IPS DF 4.7 (cell line): ENCODE measurements around the gene FUT8.
"Not testable (repeated sequence)": the region's sequence is repeated elsewhere in the genome, so short reads cannot be mapped to it uniquely, and the experiment has no call there.

Experiments
- DNase-seq: peaks from one replicate; pipeline ENCODE4 v3.0.0-alpha.2; 2013; ENCODE audit warnings: low spot score; ENCODE audit errors: extremely low read depth

FUT8 gene

GRCh38 chr14:65415613-65416012 is 3.1 kb downstream of the FUT8 start:
- DNase-seq = no peak

- DNase-seq = no peak
These were observed 7.2 kb downstream of the FUT8 start for GRCh38 chr14:65419593-65420252.

GRCh38 chr14:65421201-65421981 is 8.9 kb downstream of the FUT8 start:
- DNase-seq = no peak

GRCh38 chr14:65422088-65422834 is 9.7 kb downstream of the FUT8 start:
- DNase-seq = no peak

DNA sequence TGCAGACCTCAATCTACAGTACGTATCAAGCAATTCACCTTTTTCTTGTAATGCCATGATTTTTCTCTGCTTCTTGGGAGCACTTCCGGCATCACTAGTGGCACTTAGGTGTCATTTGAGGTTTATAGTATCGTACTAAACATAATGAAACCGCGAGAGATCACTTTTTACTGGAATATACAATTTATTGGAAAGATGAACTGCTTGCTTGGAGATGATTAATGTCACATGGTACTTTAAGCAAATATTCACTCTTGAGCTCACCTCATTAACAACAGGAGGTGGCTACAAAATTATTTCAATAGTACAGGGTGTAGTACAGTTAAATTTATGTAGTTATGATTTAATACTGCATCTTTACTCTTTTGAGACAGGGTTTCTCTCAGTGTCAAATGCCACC is 11.5 kb downstream of the FUT8 start:
- no peak for DNase-seq

- DNase-seq = no peak
These were observed 12.0 kb downstream of the FUT8 start for GRCh38 chr14:65424531-65424930.

DNA sequence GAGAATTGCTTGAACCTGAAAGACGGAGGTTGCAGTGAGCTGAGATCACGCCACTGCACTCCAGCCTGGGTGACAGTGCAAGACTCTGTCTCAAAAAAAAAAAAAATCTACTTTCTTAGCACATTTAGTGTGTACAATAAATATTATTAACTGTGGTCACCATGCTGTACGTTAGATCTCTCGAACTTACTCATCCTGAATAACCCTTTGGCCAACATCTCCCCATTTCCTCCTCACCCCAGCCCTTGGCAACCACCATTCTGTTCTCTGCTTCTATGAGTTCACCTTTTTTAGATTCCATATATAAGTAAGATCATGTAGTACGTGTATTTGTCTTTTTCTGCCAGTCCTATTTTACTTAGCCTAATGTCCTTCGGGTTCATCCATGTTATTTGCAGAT is 13.4 kb downstream of the FUT8 start:
- no peak for DNase-seq

DNA sequence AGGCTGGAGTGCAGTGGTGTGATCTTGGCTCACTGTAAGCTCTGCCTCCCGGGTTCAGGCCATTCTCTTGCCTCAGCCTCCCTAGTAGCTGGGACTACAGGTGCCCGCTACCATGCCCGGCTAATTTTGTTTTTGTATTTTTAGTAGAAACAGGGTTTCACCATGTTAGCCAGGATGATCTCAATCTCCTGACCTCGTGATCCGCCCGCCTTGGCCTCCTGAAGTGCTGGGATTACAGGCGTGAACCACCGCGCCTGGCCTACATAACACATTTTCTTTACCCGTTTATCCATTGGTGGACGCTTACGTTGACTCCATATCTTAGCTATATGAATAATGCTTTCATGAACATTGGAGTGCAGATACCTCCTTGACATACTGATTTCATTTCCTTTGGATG is 14.4 kb downstream of the FUT8 start:
- not testable (repeated sequence) for DNase-seq

- DNase-seq = no peak
These were observed 16.2 kb downstream of the FUT8 start for GRCh38 chr14:65428691-65429090.

DNA sequence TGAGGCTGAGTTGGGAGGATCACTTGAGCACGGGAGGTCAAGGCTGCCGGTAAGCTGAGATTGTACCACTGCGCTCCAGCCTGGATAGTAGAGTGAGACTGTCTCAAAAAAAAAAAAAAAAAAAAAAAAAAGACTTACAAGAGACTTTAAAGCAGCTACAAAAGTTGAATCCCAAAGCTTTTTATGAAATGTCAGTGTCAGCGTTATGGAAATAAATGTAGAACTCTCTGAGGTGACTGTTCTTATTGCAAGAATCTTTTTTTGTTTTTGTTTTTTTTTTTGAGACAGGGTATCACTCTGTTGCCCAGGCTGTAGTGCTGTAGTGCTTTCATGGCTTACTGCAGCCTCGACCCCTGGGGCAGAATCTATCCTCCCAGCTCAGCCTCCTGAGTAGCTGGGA is 17.2 kb downstream of the FUT8 start:
- DNase-seq = no peak

- no peak for DNase-seq
These were observed 18.7 kb downstream of the FUT8 start for GRCh38 chr14:65431245-65431644.

DNA sequence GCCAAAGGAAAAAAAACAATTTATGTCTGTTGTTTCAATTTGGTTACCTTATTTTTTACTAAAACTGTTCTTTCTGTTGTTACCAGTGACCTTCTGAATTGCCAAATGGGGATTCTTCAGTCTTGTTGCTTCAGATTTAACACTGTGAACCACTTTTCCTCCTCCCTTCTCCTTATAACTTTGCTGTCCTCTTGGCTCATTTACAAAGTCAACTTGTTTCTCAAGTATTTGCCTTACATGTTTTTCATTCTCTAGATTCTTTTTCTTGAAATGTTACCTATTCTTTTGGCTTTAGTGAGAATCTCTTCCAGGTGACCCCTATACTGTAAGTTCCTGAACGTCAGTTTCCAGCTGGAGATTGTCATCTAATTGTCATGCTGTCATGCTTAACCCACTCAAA is 19.4 kb downstream of the FUT8 start:
- no peak for DNase-seq

GRCh38 chr14:65432361-65432948 is 19.9 kb downstream of the FUT8 start:
- no peak for DNase-seq

GRCh38 chr14:65433157-65433556 is 20.6 kb downstream of the FUT8 start:
- no peak for DNase-seq

- no peak for DNase-seq
These were observed 21.1 kb downstream of the FUT8 start for GRCh38 chr14:65433646-65434045.

DNA sequence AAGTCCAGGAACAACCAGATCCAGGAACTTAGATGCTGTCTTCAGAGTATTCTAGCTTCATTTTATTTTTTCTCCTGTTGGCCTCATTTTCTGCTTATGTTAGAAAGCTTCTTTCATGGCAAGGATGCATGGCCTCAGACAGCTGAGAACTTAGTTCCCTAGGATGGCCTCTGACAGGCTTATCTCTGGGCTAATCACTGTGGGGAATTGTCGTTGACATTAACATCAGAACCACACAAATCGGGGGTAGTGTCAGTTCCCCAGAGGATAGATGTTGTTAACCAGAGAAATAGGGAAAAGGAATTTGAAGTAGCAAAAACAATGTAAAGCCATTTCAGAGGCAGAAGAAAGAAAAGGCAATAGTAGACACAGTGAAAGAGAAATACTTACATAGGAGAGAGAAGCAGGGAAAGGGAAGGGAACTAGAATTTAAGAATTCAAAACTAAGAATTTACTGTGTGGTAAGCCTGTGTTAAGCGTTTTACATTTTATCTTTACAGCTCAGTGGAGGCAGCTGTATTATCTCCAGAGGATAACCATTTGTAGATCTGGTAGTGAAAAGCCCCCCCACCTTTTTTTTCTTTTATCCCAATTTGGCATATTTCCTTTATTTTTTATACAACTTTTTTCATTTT is 21.8 kb downstream of the FUT8 start:
- no peak for DNase-seq

GRCh38 chr14:65438266-65438933 is 25.9 kb downstream of the FUT8 start:
- no peak for DNase-seq

GRCh38 chr14:65439117-65439516 is 26.6 kb downstream of the FUT8 start:
- DNase-seq = no peak

- DNase-seq = no peak
These were observed 27.7 kb downstream of the FUT8 start for GRCh38 chr14:65440230-65440629.

DNA sequence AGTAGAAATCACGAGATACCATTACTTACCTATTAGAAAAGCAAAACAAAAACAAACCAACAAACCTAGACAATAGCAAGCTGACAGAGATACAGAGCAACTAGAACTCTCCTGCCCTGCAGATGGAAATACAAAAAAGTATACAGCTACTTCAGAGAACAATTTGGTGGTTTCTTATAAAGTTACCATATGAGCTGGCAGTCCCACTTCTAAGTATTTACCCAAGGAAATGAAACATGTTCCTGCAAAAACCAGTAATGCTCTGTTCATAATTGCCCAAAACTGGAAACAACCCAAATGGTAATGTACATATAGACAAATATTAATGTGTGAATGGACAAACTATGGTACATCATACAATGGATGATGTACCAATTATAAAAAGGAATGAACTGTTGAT is 31.7 kb downstream of the FUT8 start:
- no peak for DNase-seq

- DNase-seq = no peak
These were observed 33.6 kb downstream of the FUT8 start for GRCh38 chr14:65446159-65446558.
